Dermis microvascular lymphatic vessel endothelial cell (primary cell): ENCODE data around the gene BDH1. TPM values are rescaled to one million over a fixed set of nuclear protein-coding genes. Genes with fewer than 3 reads are reported as not detected.
"Not testable (repeated sequence)": the region's sequence is repeated elsewhere in the genome, so short reads cannot be mapped to it uniquely, and the experiment has no call there.

Source experiments
- DNase-seq, 2 donors: peaks; one replicate each; pipeline versions ENCODE4 v3.0.0 to v3.0.0-alpha.2; 2010; ENCODE audit warnings: low read depth in 2 of 2
- total RNA-seq: library from RNA; depleted of rRNA; stranded (reverse); fragments of >200 nt; gene quantifications from 2 replicates; pipeline ENCODE4 v1.2.1, GENCODE V29; 2014

BDH1 gene, protein sequence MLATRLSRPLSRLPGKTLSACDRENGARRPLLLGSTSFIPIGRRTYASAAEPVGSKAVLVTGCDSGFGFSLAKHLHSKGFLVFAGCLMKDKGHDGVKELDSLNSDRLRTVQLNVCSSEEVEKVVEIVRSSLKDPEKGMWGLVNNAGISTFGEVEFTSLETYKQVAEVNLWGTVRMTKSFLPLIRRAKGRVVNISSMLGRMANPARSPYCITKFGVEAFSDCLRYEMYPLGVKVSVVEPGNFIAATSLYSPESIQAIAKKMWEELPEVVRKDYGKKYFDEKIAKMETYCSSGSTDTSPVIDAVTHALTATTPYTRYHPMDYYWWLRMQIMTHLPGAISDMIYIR
- total RNA-seq = 1.9 and 3.1 TPM in 2 replicates

DNA sequence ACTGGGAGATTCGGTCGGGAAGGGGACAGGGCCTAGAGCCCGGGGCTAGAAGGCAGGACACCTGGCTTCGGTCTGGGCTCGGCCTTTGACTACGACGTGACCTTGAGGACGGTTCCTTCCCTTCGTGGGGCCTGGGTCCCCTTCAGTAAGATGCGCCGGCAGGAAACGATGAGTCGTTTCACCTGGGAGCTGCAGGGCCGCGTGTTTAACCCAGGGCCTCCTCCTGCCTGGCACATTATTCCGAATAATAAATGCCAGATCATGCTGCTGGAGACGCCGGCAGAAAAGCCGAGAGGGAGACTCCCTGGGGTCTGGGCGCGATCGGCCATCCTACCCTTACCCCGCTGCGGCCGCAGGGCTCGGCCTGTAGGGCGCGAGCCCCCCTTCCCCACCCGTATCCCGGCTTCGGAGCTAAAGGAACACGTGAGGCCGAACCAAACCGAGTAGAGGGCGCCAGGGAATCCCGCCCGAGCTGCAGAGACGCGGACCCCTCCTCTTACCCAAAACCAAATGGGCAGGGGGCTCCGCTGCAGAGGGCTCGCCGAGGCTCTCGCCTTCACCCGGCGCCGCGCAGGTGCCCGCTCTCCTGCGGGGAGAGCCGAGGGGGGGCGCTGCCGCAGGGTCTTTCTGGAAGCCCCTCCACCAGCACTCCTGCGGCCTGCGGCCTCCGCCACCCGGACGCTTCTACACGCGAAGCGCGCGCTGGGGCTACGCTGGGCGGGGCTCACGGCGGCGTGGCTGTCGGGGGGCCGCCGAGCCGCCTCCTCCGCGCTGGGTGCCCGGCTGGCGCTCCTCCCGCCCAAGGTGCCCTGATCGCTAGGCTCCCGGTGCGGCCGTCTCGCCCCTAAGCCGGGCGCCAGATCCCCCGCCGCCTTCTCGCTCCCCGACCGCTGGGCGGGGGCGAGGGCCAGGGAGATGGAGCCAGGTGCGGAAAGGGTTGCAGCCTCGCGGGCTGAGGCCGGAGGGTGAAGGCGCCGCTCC lies at the start of gene BDH1:
Gene BDH1, minus strand, starts transcription at position 688 of the 981 bp plus-strand sequence. CDS start 9,525 bp downstream, outside the sequence.
- DNase-seq = peak in 1 of 2 donors; percentile 14

DNA sequence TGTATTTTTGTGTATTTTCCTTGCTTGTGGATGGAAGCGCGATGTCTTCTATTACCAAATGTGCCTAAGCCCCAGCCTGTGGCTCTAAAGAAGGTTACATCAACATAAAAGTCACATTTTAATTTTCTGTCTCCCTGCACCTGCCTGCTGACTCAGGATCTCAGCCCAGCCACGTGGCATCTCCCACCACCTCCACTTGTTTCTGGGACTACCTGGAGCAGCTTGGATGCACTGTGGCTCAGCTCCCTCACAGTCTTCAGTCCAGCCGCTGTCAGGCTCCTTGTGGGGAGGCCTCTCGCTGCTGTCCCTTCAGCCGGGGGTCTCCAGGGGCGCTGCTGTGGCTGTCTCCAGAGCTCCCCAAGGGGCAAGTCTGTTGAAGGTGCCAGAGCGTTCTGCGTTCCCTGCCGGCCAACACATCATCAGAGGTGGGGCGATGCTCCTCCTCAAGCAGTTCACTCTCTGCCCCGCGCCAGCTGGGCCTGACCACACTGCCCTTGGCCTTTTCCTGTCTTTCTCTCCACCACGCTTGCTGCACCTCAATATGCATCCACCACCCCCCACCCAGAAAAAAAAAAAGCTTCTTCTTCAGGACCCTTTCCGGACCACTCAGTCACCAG lies 47.7 kb upstream of the BDH1 start:
- DNase-seq = no peak

- not testable (repeated sequence) for DNase-seq
Observed at GRCh38 chr3:197602351-197602750, 46.6 kb upstream of the BDH1 start.

GRCh38 chr3:197601566-197601840 lies 45.7 kb upstream of the BDH1 start:
- DNase-seq = not testable (repeated sequence)

DNA sequence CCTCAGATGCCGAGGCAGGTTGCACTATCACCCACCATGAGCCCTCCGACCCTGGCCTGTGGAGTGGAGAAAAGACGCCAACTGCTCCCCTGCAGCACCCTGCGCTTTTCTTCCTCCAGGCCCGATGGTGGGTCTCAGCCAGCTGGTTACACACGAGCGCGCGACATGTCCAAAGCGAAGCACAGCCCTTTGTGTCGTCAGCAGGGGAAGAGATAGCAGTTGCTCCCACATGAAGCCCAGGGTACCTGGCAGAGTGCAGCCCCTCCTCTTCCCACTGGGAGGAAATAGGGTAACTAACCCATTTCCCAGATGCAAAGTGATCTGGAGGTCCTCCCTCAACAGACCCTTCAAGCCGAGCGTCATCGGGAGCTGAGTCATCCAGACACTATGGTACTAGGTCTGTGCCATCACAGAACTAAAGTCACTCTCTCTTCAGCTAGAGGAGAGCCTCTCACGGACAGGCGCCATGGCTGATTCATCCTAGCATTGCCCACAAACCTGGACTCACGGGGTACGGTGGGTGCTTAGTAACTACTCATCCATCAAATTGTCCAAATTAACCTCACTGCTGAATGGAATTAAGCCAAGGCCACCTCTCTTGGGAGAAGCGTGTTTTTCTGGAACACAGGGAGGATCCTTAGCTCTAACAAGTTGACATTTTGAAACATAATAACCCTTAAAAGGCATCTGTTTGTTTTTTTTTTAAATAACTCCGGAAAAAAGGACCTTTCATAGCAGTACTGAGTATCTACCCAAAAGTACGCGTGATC lies 45.2 kb upstream of the BDH1 start:
- DNase-seq = no peak

DNA sequence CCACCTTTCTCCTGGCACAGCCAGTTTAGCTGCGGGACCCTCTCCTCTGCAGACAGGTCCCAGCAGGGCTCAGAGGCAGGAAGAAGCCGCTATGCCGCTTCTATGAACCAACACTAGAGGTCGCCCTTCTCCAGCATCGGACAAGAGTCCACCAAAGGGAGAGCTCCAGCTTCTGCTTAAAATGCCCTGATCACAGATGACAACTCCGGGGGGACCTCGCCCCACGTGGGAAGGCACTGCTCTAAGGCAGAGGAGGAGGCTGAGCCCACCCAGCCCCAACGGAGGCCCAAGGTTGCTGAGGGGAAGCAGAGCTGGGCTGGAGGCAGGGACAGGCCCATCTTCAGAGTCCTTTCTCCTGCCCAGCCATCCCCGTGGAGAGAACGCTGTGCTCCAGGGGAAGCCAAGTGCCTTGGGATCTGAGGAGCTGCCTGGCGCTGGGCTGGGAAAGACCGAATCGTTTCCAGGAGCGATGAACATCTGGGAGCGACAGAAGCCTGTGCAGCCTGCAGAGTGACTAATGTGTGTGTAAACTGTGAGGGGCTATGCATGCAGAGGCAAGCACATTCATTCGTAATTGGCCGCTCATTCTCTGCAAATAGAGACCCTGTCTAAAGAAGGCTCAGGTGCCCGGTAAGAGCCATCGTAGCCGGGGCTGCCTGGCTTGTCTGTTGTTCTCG lies 43.5 kb upstream of the BDH1 start:
- peak; percentile 65 to 79 for DNase-seq

GRCh38 chr3:197598404-197598980 lies 42.7 kb upstream of the BDH1 start:
- no peak for DNase-seq

- no peak for DNase-seq
Observed at GRCh38 chr3:197597335-197597734, 41.6 kb upstream of the BDH1 start.

- no peak for DNase-seq
Observed at GRCh38 chr3:197595470-197596185, 39.9 kb upstream of the BDH1 start.

GRCh38 chr3:197593046-197593380 lies 37.2 kb upstream of the BDH1 start:
- DNase-seq = no peak

- peak in 1 of 2 donors; percentile 40 for DNase-seq
Observed at GRCh38 chr3:197592361-197593045, 36.7 kb upstream of the BDH1 start.

GRCh38 chr3:197591816-197592215 lies 36.0 kb upstream of the BDH1 start:
- DNase-seq = no peak

GRCh38 chr3:197590313-197590962 lies 34.7 kb upstream of the BDH1 start:
- no peak for DNase-seq

DNA sequence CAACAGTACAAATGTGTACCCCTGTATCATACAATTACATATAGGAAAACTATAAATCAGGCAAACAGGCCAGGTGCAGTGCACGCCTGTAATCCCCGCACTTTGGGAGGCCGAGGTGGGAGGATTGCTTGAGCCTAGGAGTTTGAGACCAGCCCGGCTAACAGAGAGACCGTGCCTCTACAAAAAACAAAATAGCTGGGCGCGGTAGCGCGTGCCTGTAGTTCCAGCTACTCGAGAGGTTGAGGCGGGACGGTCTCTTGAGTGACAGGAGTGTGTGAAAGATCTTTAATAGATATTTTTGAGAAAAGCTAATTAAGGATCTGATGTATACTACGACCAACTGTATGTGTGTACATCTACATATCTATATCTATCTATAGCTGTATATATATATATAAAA lies 33.8 kb upstream of the BDH1 start:
- no peak for DNase-seq

DNA sequence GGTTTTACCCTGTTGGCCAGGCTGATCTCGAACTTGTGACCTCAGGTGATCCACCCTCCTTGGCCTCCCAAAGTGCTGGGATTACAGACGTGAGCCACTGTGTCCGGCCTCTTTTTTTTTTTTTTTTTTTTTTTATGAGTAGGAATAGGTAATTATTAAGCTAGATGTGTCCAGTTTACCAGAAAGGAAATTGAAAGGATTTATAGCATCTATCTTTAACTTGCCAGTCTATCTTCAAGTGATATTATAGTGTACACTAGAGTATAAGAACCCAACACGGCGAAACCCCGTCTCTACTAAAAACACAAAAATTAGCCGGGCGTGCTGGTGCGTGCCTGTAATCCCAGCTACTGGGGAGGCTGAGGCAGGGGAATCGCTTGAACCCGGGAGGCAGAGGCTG lies 31.0 kb upstream of the BDH1 start:
- DNase-seq = not testable (repeated sequence)

- DNase-seq = no peak
Observed at GRCh38 chr3:197586181-197586580, 30.4 kb upstream of the BDH1 start.

DNA sequence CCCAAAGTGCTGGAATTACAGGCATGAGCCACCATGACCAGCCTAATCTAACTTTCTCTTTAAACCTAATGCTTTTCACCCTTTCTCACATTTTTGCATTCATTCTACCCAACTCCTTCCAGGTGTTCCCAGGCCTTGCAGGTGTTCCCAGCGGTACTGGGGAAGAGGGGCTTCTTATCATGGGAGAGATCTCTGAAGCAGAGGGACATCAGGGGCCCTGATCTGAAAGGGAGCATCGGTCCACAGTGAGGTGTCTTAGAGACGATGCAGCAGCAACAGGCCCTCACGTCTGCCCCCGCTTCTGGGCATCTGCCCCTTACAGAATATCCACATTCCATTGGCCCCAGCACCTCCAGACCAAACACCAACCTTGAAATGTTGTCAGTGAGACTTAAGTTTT lies 29.0 kb upstream of the BDH1 start:
- DNase-seq = no peak

DNA sequence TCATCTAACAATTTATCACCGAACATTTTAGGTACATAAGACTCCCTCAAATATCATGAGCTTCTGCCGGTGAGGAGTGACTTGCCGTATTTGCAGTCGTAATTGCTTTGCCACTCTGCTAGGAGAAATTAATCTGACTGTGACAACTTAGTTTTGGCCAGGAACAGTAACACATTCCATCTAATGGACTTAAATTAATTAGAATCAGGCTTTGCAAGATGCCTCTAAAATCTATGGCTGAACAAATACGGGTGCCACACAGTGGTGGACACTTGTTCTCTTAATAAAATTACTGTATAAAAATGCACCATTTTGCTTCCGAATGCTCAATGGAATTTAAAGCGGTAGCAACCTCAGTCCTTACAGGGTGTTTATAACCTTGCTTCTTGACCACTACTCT lies 27.6 kb upstream of the BDH1 start:
- no peak for DNase-seq

- DNase-seq = no peak
Observed at GRCh38 chr3:197580253-197580691, 24.5 kb upstream of the BDH1 start.
